HL-60 (cell line): ENCODE results near the gene DDX43.

Experiments
- DNase-seq, 2 experiments: peaks; one replicate each; pipeline ENCODE4 v3.0.0-alpha.2; 2010 to 2020; ENCODE audit warnings: low read depth in 1 of 2, low spot score in 1 of 2
- H3K27ac ChIP-seq: fragments of 250-450 bp; sonication (Bioruptor Pico); replicated peaks from 2 replicates; pipeline ENCODE4 v1.5.1; 2020; ENCODE audit warnings: mild to moderate bottlenecking, moderate library complexity
- H3K27me3 ChIP-seq: fragments of 250-450 bp; sonication (Bioruptor Pico); 2 replicates; pipeline ENCODE4 v1.5.1; 2021; ENCODE audit warnings: mild to moderate bottlenecking, moderate library complexity; ENCODE audit not compliant: insufficient read depth, poor library complexity, severe bottlenecking
- H3K4me3 ChIP-seq: replicated peaks from 2 replicates; pipeline ENCODE4 v1.5.1; 2011; ENCODE audit warnings: mild to moderate bottlenecking, control low read depth, low read length; ENCODE audit not compliant: insufficient read depth
- CTCF ChIP-seq: IDR thresholded peaks from one replicate; pipeline ENCODE4 v1.5.1; 2011; ENCODE audit warnings: low read length, control low read depth, inconsistent platforms; ENCODE audit not compliant: insufficient read depth
- GABPA ChIP-seq: IDR thresholded peaks from 2 replicates; pipeline ENCODE4 v1.6.1; 2012; ENCODE audit warnings: low read depth
- POLR2AphosphoS5 ChIP-seq: IDR thresholded peaks from 2 replicates; pipeline ENCODE4 v1.6.1; 2012; ENCODE audit warnings: low read depth
- REST ChIP-seq: IDR thresholded peaks from 2 replicates; pipeline ENCODE4 v1.6.1; 2012; ENCODE audit warnings: low read depth; ENCODE audit not compliant: insufficient replicate concordance
- SPI1 ChIP-seq: IDR thresholded peaks from 2 replicates; pipeline ENCODE4 v1.6.1; 2012; ENCODE audit warnings: low read depth, mild to moderate bottlenecking, borderline replicate concordance

The DDX43 gene

GRCh38 chr6:73382462-73383113, 12.0 kb upstream of the DDX43 start:
- H3K27ac ChIP-seq, result no peak overlapping the region
- DNase-seq, result no peak
- no peak overlapping the region for H3K4me3 ChIP-seq
- no peaks in the 10 kb centered on the region for H3K27me3 ChIP-seq
- no peak for TF ChIP-seq POLR2AphosphoS5
- TF ChIP-seq SPI1, result no peak
- no peak for TF ChIP-seq CTCF
- no peak for TF ChIP-seq REST
- TF ChIP-seq GABPA, result no peak

DNA sequence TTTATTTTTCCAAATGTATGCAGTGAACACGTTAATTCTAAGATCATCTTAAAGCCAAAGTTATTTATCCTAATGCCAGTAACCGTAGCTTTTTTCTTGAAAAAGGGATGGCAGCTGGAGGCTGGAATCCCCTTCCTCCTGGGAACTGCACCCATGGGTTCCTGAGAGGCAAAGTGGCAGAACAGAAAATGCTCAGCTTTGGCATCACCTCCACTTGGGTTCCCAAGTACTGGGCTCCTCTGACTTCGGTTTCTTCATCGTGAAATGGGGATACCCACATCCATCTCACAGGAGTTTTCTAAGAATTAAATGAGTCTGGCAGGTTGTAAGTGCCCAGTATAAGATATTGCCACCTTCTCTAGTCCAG, 6.2 kb upstream of the DDX43 start:
- DNase-seq, result no peak
- TF ChIP-seq SPI1, result no peak
- TF ChIP-seq CTCF, result no peak
- TF ChIP-seq POLR2AphosphoS5, result no peak
- TF ChIP-seq GABPA, result no peak
- no peak for TF ChIP-seq REST
- Histone ChIP-seq H3K27ac (no peak overlapping the region), H3K27me3 (no peaks in the 10 kb centered on the region), H3K4me3 (peak overlapping the region; percentile 44)

DNA sequence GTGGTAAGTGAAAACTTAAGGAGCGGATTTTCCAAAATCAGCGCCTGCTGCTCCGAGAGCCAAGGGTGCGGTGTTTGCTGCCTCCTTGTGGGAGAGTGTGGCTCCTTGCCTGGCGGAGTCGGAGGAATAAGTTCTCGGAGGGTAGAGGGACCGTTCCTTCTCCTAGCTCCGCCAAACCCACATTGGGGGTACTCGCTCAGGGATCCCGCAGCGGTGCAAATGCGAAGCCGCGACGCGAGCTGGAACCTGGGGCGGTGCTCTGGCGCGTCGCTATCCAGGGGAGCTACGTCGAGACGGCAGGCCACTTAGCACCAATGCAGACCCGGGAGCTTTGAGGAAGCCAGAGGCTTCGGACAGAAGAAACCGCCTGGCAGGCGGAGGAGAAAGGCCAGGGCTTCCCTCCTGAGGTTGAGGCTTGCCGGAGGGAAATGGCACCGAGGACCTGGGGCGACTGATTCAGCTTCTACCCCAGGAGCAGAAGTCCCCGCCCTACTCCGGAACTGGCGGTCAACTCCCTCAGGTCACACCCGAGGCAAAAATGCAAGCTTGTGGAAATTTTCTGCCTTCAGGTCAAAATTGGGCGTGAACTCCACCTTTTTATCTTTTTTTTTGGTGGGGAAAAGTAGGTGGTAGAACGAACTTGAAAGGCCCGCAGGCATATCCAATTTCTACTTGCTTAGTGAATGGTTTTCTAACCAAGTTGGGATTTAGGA, 5.7 kb upstream of the DDX43 start:
- TF ChIP-seq CTCF, result peak; percentile 74
- no peak for TF ChIP-seq REST
- TF ChIP-seq GABPA, result no peak; the same call in 1 of the 2 replicates
- TF ChIP-seq SPI1, result peak; percentile 66; the same call in 1 of the 2 replicates
- 0 out of 2 replicates have a peak overlapping the region, but pooled peaks have one; percentile 2 for H3K27ac ChIP-seq
- peak; percentile 21 to 80 for DNase-seq
- H3K27me3 ChIP-seq, result no peaks in the 10 kb centered on the region
- peak overlapping the region; percentile 44 for H3K4me3 ChIP-seq
